GM12878 (cell line): ENCODE measurements around the gene MUC5B. TPM values are rescaled to one million over a fixed set of nuclear protein-coding genes. Genes with fewer than 3 reads are reported as not detected.

Experiments
- ATAC-seq: fragments of 200-7000 bp; cut with Tn5 transposase; 3 replicates; pipeline ENCODE4 v1.9.1; 2020; ENCODE audit warnings: mild to moderate bottlenecking, moderate library complexity
- BruUV-seq: library from RNA; stranded (reverse); fragments of 400-500 nt; replicated peaks from 2 replicates; lab custom pipeline; 2021; lab: Mats Ljungman, UMichigan
- CTCF ChIA-PET: fragments of 300-600 bp; sonication (Branson Sonifier 250); formaldehyde crosslinking; extraction: SDS; loops from one replicate; lab custom pipeline; 2021; ENCODE audit warnings: inconsistent platforms; lab: Yijun Ruan, JAX
- POLR2A ChIA-PET: fragments of 350-600 bp; formaldehyde crosslinking; extraction: SDS; loops from one replicate; lab custom pipeline; 2021; ENCODE audit warnings: inconsistent platforms; lab: Charles Lee
- RAD21 ChIA-PET: fragments of 300-600 bp; sonication (Branson Sonifier 250); formaldehyde crosslinking; loops from one replicate; lab custom pipeline; 2023; ENCODE audit warnings: antibody characterized with exemption; ENCODE audit not compliant: unreplicated experiment; lab: Charles Lee
- SMC1A ChIA-PET: fragments of 300-600 bp; sonication (Branson Sonifier 250); formaldehyde crosslinking; loops from one replicate; lab custom pipeline; 2023; ENCODE audit not compliant: unreplicated experiment, uncharacterized antibody; lab: Charles Lee
- DNase-seq: peaks from one replicate; pipeline ENCODE4 v3.0.0-alpha.2; 2011; ENCODE audit warnings: low read depth, low spot score
- FAIRE-seq: peaks from 3 replicates; lab custom pipeline; 2011; peaks lifted over from hg19 to GRCh38; lab: Jason Lieb, UNC
- H2AFZ ChIP-seq: 2 replicates; pipeline ENCODE4 v1.6.0; 2011; ENCODE audit warnings: low read depth, low read length, control low read depth; ENCODE audit not compliant: control insufficient read depth
- H3K27ac ChIP-seq: 2 replicates; pipeline ENCODE4 v1.5.1; 2011; ENCODE audit warnings: control low read depth; ENCODE audit not compliant: control insufficient read depth, insufficient read depth
- H3K27me3 ChIP-seq, 2 experiments: replicated peaks in 1 of 2; 2 replicates each; pipeline versions ENCODE4 v1.6.0 to v1.6.1; 2011; ENCODE audit warnings: low read length in 1 of 2; ENCODE audit not compliant: control insufficient read depth in 2 of 2, insufficient read depth in 2 of 2
- H3K36me3 ChIP-seq, 2 experiments: 2 replicates each; pipeline ENCODE4 v1.5.1; 2011; ENCODE audit warnings: low read length in 1 of 2; ENCODE audit not compliant: control insufficient read depth in 2 of 2, insufficient read depth in 2 of 2
- H3K4me1 ChIP-seq: 2 replicates; pipeline ENCODE4 v1.6.1; 2011; ENCODE audit warnings: mild to moderate bottlenecking, low read length, moderate library complexity, mixed read lengths; ENCODE audit not compliant: control insufficient read depth, insufficient read depth
- H3K4me2 ChIP-seq: 2 replicates; pipeline ENCODE4 v1.6.0; 2011; ENCODE audit warnings: control low read depth; ENCODE audit not compliant: control insufficient read depth, insufficient read depth
- H3K4me3 ChIP-seq: fragments of 200-600 bp; sonication (generic); 2 replicates; pipeline ENCODE4 v1.5.1; 2016
- H3K79me2 ChIP-seq: 2 replicates; pipeline ENCODE4 v1.6.0; 2011; ENCODE audit warnings: low read length; ENCODE audit not compliant: control insufficient read depth, insufficient read depth
- H3K9ac ChIP-seq: 2 replicates; pipeline ENCODE4 v1.8.0; 2011; ENCODE audit warnings: low read length, control low read depth, mixed read lengths; ENCODE audit not compliant: control insufficient read depth, insufficient read depth
- H3K9me3 ChIP-seq: replicated peaks from 3 replicates; pipeline ENCODE4 v1.5.1; 2011; ENCODE audit warnings: mild to moderate bottlenecking, low read length; ENCODE audit not compliant: control insufficient read depth, insufficient read depth
- H4K20me1 ChIP-seq: 2 replicates; pipeline ENCODE4 v1.6.0; 2011; ENCODE audit not compliant: control insufficient read depth, insufficient read depth
- CBX5 ChIP-seq: sonication (generic); IDR thresholded peaks from 2 replicates; pipeline ENCODE4 v1.6.1; 2016; ENCODE audit warnings: low read depth, moderate library complexity, mild to moderate bottlenecking, inconsistent platforms
- ESRRA ChIP-seq: IDR thresholded peaks from 2 replicates; pipeline ENCODE4 v1.6.1; 2012; ENCODE audit warnings: mild to moderate bottlenecking, low read length, improper control_type of control experiment
- MYC ChIP-seq: IDR thresholded peaks from 2 replicates; pipeline ENCODE4 v1.6.1; 2011; ENCODE audit warnings: mild to moderate bottlenecking, low read length, moderate library complexity, inconsistent platforms; ENCODE audit not compliant: insufficient read depth, insufficient replicate concordance, insufficient read length, severe bottlenecking
- NRF1 ChIP-seq: conservative IDR thresholded peaks from 2 replicates; pipeline ENCODE4 v1.6.1; 2011; ENCODE audit warnings: mild to moderate bottlenecking, low read depth, low read length, improper control_type of control experiment
- TBL1XR1 ChIP-seq: IDR thresholded peaks from 2 replicates; pipeline ENCODE4 v1.6.1; 2012; ENCODE audit warnings: low read depth, low read length, improper control_type of control experiment
- USF1 ChIP-seq: IDR thresholded peaks from 2 replicates; pipeline ENCODE4 v1.6.1; 2011; ENCODE audit warnings: borderline replicate concordance, low read depth, mild to moderate bottlenecking, moderate library complexity, mixed read lengths, low read length; ENCODE audit not compliant: insufficient read depth; ENCODE audit errors: extremely low read length
- WGBS: methylation state at CpG from one replicate; pipeline ENCODE4 v1.1.6; 2016; ENCODE audit warnings: low lambda C conversion rate; ENCODE audit not compliant: insufficient replicate concordance, insufficient coverage; ENCODE audit errors: missing lambda C conversion rate; 5-methylcytosine and 5-hydroxymethylcytosine counted together
- in situ Hi-C: fragments of 300-500 bp; cut with MboI; formaldehyde crosslinking; loops from 9 replicates; pipeline ENCODE4 v1.14.3; 2018; ENCODE audit warnings: mixed read lengths
- intact Hi-C: fragments of 100-400 bp; cut with micrococcal nuclease; formaldehyde crosslinking; loops from one replicate; pipeline ENCODE4 v1.14.2; 2022; ENCODE audit not compliant: unreplicated experiment
- polyA plus RNA-seq, 11 experiments: library from polyadenylated mRNA; depleted of rRNA in 4 of 11; unstranded in 6 of 11; stranded (reverse) in 5 of 11; fragments of >200 nt; fragmentation: Nextera tagmentation in 4 of 11; fragmentation: Illumina TruSeq in 1 of 11; extraction: Ambion mirVana in 4 of 11; extraction: Trizol in 1 of 11; gene quantifications; 1 replicate in 1 of 11; 2 replicates in 10 of 11; pipeline versions ENCODE4 v1.2.1 to v1.2.3, GENCODE V29; 2011 to 2016; ENCODE audit warnings: inconsistent platforms in 2 of 11, missing spikeins in 2 of 11, low read depth in 1 of 11
- total RNA-seq, 4 experiments: library from RNA; depleted of rRNA in 3 of 4; stranded (reverse); fragments of >200 nt in 3 of 4; fragmentation: Illumina TruSeq in 1 of 4; extraction: Trizol in 1 of 4; gene quantifications; 2 replicates each; pipeline versions ENCODE4 v1.2.1 to v1.2.3, GENCODE V29; 2013 to 2021
- TF ChIP-seq, protein P1 (sequence below): IDR thresholded peaks from 2 replicates; pipeline ENCODE4 v1.6.1; 2012; ENCODE audit warnings: low read depth, low read length, improper control_type of control experiment

MUC5B gene
- total and polyA plus RNA-seq, 10 of the 15 experiments (the other 5 are each of a cell fraction or from before 2014, with no cell fraction given) = 1.5 TPM; not detected in 9

DNA sequence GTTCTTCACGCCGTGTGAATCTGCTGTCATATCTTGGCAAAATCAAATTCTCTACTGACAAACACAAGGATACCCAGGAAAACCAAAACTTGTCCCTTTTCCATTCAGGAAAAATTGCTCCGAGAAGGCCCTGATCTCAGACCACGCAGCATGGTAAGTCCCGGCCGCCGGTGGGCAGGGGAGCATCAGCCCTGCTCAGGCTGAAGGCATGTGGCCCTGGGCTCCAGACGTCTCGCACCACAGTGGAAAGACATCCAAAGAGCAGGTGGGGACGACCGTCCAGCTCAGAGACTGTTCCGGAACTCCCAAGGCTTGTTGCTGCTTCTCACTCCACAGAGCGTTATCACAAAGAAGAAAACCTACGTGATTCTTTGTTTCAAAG, 56.8 kb downstream of the MUC5B start:
- Histone ChIP-seq H3K27ac (no peak overlapping the region), H3K4me1 (no peaks in the 10 kb centered on the region), H2AFZ (no peak overlapping the region), H4K20me1 (no peaks in the 10 kb centered on the region), H3K4me3 (no peak overlapping the region), H3K9ac (no peak overlapping the region), H3K4me2 (no peak overlapping the region), H3K9me3 (no peaks in the 10 kb centered on the region), H3K36me3 (peaks cover 2 to 9% of the 10 kb centered on the region in 2 experiments; a peak in 3 of 4 replicates), H3K79me2 (no peaks in the 10 kb centered on the region), H3K27me3 (no peaks in the 10 kb centered on the region)
- no TSS peak for BruUV-seq
- CTCF ChIA-PET = no interaction called here
- in situ Hi-C loops = no loop called here
- intact Hi-C loops = no loop called here
- DNase-seq (no peak), ATAC-seq (no peak), FAIRE-seq (no peak)
- RAD21 ChIA-PET = no interaction called here
- SMC1A ChIA-PET = no interaction called here
- 90% methylated on average over 14 of the region's 14 CpGs for WGBS
- POLR2A ChIA-PET = no interaction called here
- TF ChIP-seq TBL1XR1 = no peak
- TF ChIP-seq, protein P1, sequence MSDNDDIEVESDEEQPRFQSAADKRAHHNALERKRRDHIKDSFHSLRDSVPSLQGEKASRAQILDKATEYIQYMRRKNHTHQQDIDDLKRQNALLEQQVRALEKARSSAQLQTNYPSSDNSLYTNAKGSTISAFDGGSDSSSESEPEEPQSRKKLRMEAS = no peak
- no peak for TF ChIP-seq MYC
- no peak for TF ChIP-seq CBX5
- no peak for TF ChIP-seq USF1
- TF ChIP-seq ESRRA = no peak
- no peak for TF ChIP-seq NRF1
